ENCODE results near the gene EML6.

EML6 gene

DNA sequence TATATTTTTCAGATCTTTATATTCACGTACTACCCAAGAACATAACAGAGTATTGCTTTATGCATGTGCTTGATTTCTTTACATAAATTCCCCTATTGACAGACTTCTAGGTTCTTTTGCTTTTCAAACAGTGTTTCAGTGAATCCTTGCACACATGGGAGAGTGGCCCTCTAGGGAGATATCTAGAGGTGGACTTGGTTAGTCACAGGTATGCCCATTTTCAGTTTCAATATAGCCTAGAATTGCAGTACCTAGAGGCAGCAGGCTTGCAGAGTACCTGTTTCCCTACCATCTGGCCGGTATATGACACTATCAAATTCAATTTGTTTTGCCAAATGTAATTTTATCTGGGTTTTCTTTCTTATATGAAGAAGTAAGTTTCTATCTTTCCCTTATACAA, 36.8 kb downstream of the EML6 start:
- DNase-seq = no peak

DNA sequence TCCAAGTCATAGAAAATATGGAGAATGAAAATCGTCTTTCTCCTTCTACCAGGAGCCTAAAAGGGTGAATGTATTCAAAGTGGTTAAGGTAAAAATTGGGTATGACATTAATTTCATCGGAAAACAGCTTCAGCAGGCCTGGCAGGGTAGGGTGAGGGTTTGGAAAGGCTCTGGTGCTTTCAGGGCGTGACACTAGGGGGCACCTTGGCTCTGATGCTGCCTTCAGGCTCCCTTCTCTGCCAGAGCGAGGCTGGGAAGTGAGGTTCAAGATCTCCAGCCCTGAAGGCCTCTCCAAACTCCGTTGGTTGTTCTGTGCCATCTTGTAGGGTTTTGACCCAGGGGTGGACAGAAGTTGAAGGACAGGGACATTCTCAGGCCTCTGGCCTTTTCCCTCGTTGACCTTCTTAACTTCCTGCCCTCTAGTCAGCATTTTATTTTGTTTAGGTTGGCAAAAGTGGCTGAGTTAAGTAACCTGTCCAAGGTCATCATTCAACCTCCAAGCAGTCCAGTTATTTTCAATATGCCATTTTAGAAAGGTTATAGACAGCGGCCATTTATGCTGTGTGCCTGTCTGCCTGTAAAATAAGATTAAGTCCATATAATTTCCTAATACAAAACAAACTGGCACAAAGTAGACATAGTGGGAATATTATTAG, 40.3 kb downstream of the EML6 start:
- DNase-seq = peak in 1 of 2 donors; percentile 11

GRCh38 chr2:54767921-54768320, 44.5 kb downstream of the EML6 start:
- DNase-seq = no peak

DNA sequence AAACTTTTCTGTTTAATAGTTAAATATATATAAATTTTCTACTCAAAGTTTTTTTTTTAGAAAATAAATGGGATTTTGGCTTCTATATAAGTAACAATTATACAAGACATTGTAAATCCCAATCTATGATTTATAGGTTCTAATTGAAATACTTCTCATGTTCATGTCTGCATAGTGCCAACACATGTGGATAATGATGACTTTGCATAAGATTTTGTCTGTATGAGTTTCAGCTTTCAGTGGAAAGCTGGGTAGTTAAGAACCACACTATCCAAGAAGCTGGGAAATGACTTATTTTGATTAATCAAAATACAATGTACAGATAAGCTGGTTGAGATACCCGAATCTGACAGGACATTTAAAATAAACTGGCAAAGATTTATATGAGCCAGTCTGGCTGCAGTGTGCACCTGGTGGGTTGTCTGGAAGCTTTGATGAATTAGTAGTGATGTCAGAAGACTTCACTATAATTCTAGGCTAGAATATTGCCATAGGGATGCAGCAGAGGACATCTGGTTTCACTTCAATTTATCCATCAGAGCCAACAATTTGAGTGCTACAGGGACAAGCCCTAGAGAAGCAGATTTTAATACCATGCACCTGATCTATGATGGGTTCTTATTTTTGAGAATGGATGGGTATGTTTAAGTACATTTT, 45.4 kb downstream of the EML6 start:
- DNase-seq = no peak

DNA sequence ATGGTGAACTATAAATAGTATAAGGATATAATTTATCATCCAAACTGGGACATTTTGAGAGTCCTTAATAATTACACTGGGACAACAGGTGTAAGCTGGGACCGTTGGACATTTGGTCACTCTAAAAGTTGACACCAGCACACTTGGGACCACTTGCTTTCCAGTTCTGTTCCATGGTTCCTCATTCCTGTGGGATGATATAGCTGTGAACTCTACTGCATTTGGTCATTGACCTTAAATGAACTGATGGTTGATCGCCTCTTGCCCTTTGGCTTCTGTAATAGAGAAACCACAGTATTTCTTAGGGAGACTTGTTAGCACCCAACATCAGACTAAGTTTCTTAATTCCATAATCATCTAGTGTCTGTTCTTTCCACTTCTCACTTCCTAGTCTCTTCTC, 46.7 kb downstream of the EML6 start:
- no peak for DNase-seq

DNA sequence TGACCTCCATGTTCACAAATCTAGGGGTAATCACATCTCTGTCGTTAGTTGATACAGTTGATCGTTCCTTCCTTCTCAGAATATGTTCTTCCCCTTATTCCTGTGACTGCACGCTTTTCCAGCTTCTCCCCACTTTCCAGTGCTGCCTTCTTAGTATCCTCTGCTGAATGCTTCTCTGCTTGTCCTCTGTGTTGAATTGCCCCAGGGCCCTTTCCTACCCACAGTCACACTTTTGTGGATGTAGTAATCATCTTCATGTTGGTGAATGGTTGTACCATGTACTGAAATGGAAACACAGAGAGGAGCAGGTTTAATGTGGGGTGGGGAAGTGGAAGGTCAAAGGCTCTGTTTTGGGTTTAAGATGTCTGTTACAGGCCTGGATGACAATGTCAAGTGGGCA, 47.2 kb downstream of the EML6 start:
- DNase-seq = no peak

DNA sequence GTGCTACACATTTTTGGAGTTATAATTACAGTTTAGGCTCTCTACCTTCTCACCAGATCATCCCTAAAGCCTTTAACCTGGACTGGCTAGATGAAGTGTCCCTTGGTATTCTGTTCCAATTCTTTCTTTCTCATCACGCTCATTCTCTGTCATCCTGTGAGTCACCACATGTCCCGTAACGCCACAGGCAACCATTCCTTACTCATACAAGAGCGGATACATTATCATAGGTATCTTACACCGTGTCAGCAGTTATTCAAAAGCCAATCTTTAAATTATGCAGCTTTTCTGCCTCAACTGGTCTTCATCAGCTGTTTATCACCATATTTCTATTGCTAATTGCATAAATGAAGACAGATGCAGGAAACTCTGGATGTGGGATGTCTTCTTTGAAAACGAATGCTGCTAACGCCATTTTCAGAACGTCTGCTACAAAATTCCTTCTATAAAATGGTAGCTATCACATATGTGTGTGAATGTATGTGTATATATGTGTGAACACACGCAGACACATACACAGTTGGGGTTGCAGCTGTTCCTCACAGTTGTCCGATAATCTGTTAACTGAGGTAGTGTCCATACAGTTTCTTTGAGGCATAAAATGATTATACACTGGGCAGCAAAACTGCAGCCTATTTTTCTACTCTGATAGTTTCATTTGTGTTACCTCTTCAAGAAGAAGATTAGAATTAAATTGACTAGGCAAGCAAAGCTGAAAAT, 47.9 kb downstream of the EML6 start:
- no peak for DNase-seq

- no peak for DNase-seq
These were observed 48.6 kb downstream of the EML6 start for GRCh38 chr2:54772110-54772509.

DNA sequence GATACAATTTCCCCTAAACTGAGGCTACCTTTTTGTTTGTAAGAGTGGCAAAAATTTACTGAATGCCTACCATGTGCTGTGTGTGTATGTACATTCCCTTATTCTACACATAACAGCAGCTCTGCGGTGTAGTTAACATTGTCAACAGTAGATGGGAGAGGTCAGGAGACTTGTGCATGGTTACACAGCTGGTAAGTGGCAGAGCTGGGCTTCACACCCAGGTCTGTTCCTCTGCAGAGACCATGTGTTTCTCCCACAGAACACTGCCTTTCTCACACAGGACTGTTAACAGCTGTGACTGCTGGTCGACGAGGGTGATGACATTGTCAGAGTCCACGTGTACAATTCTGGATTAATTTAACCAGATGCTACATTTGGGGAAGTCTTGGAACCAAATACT, 49.1 kb downstream of the EML6 start:
- DNase-seq = no peak

DNA sequence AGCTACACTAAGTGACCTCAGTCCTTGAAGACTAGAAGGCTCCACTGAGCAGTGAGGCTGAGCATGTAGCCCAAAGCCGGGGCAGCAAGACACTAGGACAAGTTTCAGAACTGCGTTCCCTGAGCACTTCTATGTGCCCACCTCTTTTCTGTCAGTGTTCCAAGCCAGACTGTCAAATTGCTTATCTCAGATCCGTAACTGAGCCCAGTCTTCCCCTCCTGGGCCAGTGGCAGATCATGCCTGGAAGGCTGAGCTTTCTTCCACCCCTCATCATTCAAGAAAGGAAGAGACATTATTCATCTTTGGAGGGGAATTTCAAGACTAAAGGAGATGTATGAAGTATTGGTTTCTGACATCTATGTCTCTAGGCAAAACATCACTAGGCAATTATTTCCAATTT, 49.8 kb downstream of the EML6 start:
- no peak for DNase-seq

DNA sequence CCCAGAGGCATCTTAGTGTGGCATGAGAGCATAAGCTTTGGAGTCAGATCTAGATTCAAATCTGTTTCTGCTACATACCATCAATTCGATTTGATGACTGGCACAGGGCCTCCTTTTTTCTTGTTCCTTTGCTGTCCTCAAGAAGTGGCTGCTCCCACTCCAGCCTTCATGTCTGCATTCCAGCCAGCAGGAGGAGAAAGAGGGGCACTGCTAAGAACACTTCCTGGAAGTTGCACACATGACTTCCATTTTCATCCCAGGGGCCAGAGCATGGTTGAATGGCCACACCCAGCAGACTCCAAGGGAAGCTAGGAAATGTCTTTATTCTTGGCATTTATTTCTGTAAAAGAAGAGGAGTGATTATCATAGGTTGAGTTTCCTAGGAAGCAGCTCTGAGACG, 50.4 kb downstream of the EML6 start:
- no peak for DNase-seq

- DNase-seq = no peak
These were observed 52.2 kb downstream of the EML6 start for GRCh38 chr2:54775710-54776109.

DNA sequence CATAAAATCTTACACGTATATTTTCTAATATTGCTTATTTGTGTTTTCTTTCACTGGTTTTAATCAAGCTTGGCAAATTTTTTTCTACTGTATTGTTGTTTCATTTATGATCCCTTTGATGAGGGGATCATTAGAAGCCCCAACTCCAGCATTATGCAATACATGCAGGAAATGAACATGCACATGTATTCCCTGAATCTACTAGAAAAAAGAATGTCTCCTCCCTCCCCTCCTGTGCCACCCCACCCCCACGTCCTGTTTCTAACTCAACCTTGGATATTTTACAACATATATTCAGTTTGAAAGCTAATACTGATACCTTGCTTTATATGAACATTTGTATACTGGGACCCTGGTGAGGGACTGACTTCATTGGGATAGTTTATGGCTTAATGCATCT, 53.0 kb downstream of the EML6 start:
- DNase-seq = no peak

DNA sequence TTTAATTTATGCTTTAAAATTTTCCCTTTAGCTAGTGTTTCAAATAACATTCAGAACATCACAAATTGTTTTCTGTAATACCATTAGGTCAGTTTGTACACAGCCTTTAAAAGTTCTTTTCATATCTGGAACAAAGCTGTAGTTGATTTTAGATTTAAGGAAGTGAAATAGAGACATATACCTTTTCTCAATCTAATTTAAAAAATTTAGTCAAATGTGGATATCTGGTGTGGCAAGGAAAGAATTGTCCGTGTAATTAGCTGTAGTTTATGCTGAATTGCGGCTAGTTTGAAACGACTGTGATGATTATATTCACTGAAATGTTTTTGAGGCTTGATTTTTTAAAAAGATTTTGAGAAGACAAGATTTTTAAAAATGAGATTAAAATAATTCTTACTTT, 59.9 kb downstream of the EML6 start:
- DNase-seq = no peak

- DNase-seq = no peak
These were observed 63.8 kb downstream of the EML6 start for GRCh38 chr2:54787270-54787669.

GRCh38 chr2:54787755-54788366, 64.4 kb downstream of the EML6 start:
- DNase-seq = peak in 1 of 2 donors; percentile 6

GRCh38 chr2:54789878-54790277, 66.4 kb downstream of the EML6 start:
- DNase-seq = no peak

DNA sequence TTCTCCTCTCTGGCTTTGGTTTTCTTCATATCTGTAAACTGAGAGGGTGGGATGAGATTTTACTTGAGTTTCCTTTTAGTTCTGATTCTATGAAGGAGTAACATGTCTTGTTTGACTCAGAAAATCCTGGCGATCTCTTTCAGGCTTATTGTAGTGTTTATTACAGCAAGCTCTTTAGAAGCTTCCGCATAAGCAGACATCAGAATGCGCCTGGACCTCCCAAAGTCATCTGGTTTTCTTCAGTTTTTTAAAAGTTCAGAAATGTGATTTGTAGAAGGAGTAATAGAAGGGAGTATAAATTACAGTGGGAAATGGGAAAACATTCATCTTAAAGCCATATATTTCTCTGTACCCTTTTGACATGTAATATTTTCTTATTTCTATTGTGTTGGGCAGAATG, 68.4 kb downstream of the EML6 start:
- no peak for DNase-seq

DNA sequence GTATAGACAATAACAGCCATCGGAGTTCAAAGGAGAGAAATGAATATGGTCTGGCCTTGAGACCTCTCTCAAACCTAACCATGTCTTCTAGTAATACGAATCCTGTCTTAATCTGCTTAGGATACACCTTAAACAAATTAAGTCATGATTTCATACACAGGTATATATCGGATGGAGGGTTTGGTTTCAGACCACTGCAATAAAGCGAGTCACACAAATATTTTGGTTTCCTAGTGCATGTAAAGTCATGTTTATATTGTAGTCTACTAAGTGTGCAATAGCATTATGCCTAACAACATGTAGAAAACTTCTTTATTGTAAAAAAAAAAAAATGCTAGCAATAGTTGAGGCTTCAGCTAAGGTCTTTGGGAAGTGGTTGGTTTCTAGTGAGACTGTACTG, 73.8 kb downstream of the EML6 start:
- no peak for DNase-seq

DNA sequence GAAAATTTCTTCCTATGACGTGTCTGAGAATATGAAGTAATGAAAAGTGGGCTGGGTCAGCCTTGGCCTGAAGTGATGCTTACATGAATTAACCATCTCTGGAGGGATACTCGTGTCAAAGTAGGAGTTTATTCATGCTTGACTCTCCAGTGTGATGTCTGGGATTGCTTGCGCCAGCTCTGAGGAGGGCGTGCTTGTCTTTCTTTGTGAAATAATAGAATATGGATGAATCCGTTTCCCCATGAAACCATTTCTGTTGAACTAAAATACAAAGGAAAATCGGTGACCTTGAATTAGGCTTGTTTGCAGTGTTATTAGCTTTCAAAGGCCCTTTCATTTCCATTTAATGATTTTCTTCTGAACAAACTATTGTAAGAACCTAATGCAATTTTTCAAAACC, 77.9 kb downstream of the EML6 start:
- no peak for DNase-seq

- no peak for DNase-seq
These were observed 80.6 kb downstream of the EML6 start for GRCh38 chr2:54803783-54804751.

DNA sequence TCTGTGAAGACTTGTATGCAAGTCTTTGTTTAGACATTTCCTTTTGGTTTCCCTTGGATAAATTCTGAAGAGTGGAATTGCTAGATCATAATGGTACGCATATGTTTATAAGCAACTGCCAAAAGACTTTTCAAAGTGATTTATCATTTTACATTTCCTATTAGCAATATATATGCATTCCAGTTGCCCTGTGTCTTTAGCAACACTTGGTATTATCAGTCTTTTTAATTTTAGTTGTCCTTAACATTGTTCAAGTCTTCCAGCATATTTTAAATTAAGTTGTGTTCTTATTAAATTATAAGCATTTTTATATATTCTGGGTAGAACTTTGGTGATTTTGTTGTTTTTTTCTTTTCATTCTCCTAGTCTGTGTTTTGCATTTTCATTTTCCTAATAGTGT, 81.8 kb downstream of the EML6 start:
- no peak for DNase-seq

- no peak for DNase-seq
These were observed 83.5 kb downstream of the EML6 start for GRCh38 chr2:54806975-54807374.

All from CD4-positive, alpha-beta T cell treated with Interferon alpha-2 for 1 hour (primary cell).